ENCODE results near the gene DUS1L. TPM values are rescaled to one million over a fixed set of nuclear protein-coding genes. Genes with fewer than 3 reads are reported as not detected.

Gene DUS1L
- total RNA-seq, 1 donor from 2014 or later, result 64.0 TPM

- H3K4me1 Mint-ChIP-seq (ENCODE audit: low read depth), result peaks cover 14% of the 10 kb centered on the region
- peak; percentile 92 for DNase-seq (ENCODE audit: low spot score)
- no peak overlapping the region for H3K4me3 Mint-ChIP-seq (ENCODE audit: unreplicated experiment)
- no peak for TF ChIP-seq CTCF (IDR thresholded peaks at IDR 0.05)
- H3K9me3 Mint-ChIP-seq (ENCODE audit: low read depth), result no peaks in the 10 kb centered on the region
- H3K27ac Mint-ChIP-seq (ENCODE audit: unreplicated experiment), result no peak overlapping the region
- H3K27me3 Mint-ChIP-seq (ENCODE audit: low read depth), result no peaks in the 10 kb centered on the region
- H3K36me3 Mint-ChIP-seq (ENCODE audit: low read depth), result peaks cover 7% of the 10 kb centered on the region
These were observed 27.6 kb upstream of the DUS1L start for GRCh38 chr17:82092995-82093751.

- no peak for DNase-seq (ENCODE audit: low spot score)
- Mint-ChIP-seq H3K27ac (ENCODE audit: unreplicated experiment) (no peak overlapping the region), H3K9me3 (ENCODE audit: low read depth) (no peaks in the 10 kb centered on the region), H3K27me3 (ENCODE audit: low read depth) (no peaks in the 10 kb centered on the region), H3K4me3 (ENCODE audit: unreplicated experiment) (no peak overlapping the region), H3K36me3 (ENCODE audit: low read depth) (peaks cover 9% of the 10 kb centered on the region), H3K4me1 (ENCODE audit: low read depth) (peaks cover 14% of the 10 kb centered on the region)
- no peak for TF ChIP-seq CTCF (IDR thresholded peaks at IDR 0.05)
These were observed 27.0 kb upstream of the DUS1L start for GRCh38 chr17:82092628-82092994.

- H3K36me3 Mint-ChIP-seq (ENCODE audit: low read depth), result peaks cover 9% of the 10 kb centered on the region
- H3K4me3 Mint-ChIP-seq (ENCODE audit: unreplicated experiment), result no peak overlapping the region
- H3K27ac Mint-ChIP-seq (ENCODE audit: unreplicated experiment), result no peak overlapping the region
- no peak for TF ChIP-seq CTCF (IDR thresholded peaks at IDR 0.05)
- no peak for DNase-seq (ENCODE audit: low spot score)
- H3K4me1 Mint-ChIP-seq (ENCODE audit: low read depth), result peaks cover 14% of the 10 kb centered on the region
- H3K27me3 Mint-ChIP-seq (ENCODE audit: low read depth), result no peaks in the 10 kb centered on the region
- H3K9me3 Mint-ChIP-seq (ENCODE audit: low read depth), result no peaks in the 10 kb centered on the region
These were observed 26.5 kb upstream of the DUS1L start for GRCh38 chr17:82092094-82092586.

- no peak for TF ChIP-seq CTCF (IDR thresholded peaks at IDR 0.05)
- Mint-ChIP-seq H3K36me3 (ENCODE audit: low read depth) (peaks cover 9% of the 10 kb centered on the region), H3K9me3 (ENCODE audit: low read depth) (no peaks in the 10 kb centered on the region), H3K27ac (ENCODE audit: unreplicated experiment) (no peak overlapping the region), H3K4me3 (ENCODE audit: unreplicated experiment) (no peak overlapping the region), H3K27me3 (ENCODE audit: low read depth) (no peaks in the 10 kb centered on the region), H3K4me1 (ENCODE audit: low read depth) (peaks cover 11% of the 10 kb centered on the region)
- DNase-seq (ENCODE audit: low spot score), result peak; percentile 89
These were observed 25.9 kb upstream of the DUS1L start for GRCh38 chr17:82091264-82092066.

- TF ChIP-seq CTCF (IDR thresholded peaks at IDR 0.05), result no peak
- Mint-ChIP-seq H3K4me3 (ENCODE audit: unreplicated experiment) (no peak overlapping the region), H3K27ac (ENCODE audit: unreplicated experiment) (no peak overlapping the region), H3K4me1 (ENCODE audit: low read depth) (peaks cover 3% of the 10 kb centered on the region), H3K36me3 (ENCODE audit: low read depth) (peaks cover 8% of the 10 kb centered on the region), H3K27me3 (ENCODE audit: low read depth) (no peaks in the 10 kb centered on the region), H3K9me3 (ENCODE audit: low read depth) (no peaks in the 10 kb centered on the region)
- no peak for DNase-seq (ENCODE audit: low spot score)
These were observed 25.1 kb upstream of the DUS1L start for GRCh38 chr17:82090549-82091263.
